ENCODE measurements around the gene CASP8AP2. TPM values are rescaled to one million over a fixed set of nuclear protein-coding genes. Genes with fewer than 3 reads are reported as not detected.

Gene CASP8AP2
- polyA plus RNA-seq, 1 donor (not counting 4 experiments of a cell fraction or from before 2014, with no cell fraction given): 8.5 TPM

DNA sequence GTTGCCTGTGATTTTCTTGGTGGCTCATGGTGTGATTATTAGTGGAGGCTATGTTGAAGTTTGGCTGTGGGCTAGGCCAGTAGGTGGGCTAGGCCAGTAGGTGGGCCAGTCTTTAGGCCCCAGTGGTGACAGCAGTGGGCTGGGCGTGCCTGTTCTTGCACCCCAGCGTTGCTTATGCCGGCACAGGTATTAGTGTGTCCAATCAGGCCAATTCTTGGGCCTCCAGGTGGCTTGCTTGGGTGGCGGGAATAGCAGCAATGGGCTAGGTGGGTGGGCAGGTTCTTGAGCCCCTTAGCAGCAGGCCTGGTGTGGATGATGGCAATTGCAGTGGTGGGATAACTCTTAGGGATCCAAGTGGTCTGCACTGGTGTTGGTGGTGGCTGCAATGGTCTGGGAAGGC lies 87.5 kb downstream of the CASP8AP2 start:
- dilution Hi-C loops (cut with MboI; ENCODE audit: extremely low pct_ligation_motif_present, low sequenced_read_pairs): no loop called here
- no peaks in the 10 kb centered on the region for H3K36me3 ChIP-seq (ENCODE audit: control insufficient read depth in 2 of 2, extremely low read depth in 1 of 2, insufficient read depth in 2 of 2, low read length in 2 of 2)
- TF ChIP-seq CTCF (optimal IDR thresholded peaks at IDR 0.05 in 1 of 3, IDR thresholded peaks at IDR 0.05 in 1 of 3, conservative IDR thresholded peaks at IDR 0.05 in 1 of 3; ENCODE audit: extremely low read depth in 1 of 3, insufficient read depth in 2 of 3, low read length in 3 of 3) (no peak), EZH2 (IDR thresholded peaks at IDR 0.05; ENCODE audit: low read length) (no peak)
- DNase-seq (ENCODE audit: low read depth, low spot score) (no peak), FAIRE-seq (no peak)
- H3K4me3 ChIP-seq (ENCODE audit: control insufficient read depth in 2 of 3, extremely low read depth in 1 of 3, insufficient read depth in 2 of 3, low read depth in 1 of 3, low read length in 3 of 3): no peak overlapping the region
- H3K9me1 ChIP-seq (ENCODE audit: control insufficient read depth, extremely low read depth, insufficient read depth, low read length): no peaks in the 10 kb centered on the region
- no peak overlapping the region for H3K27ac ChIP-seq (ENCODE audit: control insufficient read depth, insufficient read depth, low read length)
- no peak overlapping the region for H2AFZ ChIP-seq (ENCODE audit: control insufficient read depth, low read length)
- H3K4me1 ChIP-seq (ENCODE audit: control insufficient read depth, extremely low read depth, insufficient read depth, low read length): peaks cover 11% of the 10 kb centered on the region
- no peak overlapping the region for H3K9ac ChIP-seq (ENCODE audit: control insufficient read depth, extremely low read depth, insufficient read depth, low read length)
- no peaks in the 10 kb centered on the region for H3K79me2 ChIP-seq (ENCODE audit: control insufficient read depth, insufficient read depth, low read length)
- H3K4me2 ChIP-seq (ENCODE audit: control insufficient read depth, extremely low read depth, insufficient read depth, low read depth, low read length): no peak overlapping the region
- H3K27me3 ChIP-seq (ENCODE audit: control insufficient read depth, extremely low read depth, insufficient read depth, low read length): no peaks in the 10 kb centered on the region
- H4K20me1 ChIP-seq (ENCODE audit: control insufficient read depth, extremely low read depth, insufficient read depth, low read length): no peaks in the 10 kb centered on the region
- H3K9me3 ChIP-seq (ENCODE audit: control insufficient read depth, low read depth, low read length): no peaks in the 10 kb centered on the region

DNA sequence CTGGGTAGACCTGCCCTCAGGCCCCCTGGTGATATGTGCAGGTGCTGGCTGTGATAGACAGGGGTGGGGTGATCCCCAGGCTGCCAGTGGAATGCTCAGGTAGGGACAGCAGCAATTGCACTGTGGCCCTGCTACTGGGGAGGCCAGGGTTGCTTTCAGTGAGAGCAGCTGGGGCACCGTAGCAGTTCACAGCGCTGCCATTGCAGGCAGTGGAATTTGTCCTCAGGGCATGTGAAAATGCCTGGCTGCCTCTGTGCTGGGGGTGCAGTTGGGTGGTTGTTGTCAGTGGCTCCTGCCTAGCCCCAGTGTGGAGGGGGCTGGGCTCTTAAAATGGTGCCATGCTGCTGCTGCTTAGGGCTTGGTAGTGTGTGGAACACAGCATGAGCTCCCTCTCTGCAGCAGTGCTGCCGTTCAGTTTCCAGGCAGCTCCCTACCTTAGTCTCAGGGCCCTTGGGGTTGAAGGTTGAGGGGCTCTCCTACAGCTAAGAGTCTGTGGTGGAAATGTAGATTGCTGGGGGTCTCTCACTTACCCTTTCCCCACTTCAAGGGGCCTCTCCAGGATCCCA lies 88.2 kb downstream of the CASP8AP2 start:
- Histone ChIP-seq H3K4me2 (ENCODE audit: control insufficient read depth, extremely low read depth, insufficient read depth, low read depth, low read length) (no peak overlapping the region), H3K9me1 (ENCODE audit: control insufficient read depth, extremely low read depth, insufficient read depth, low read length) (no peaks in the 10 kb centered on the region), H3K4me1 (ENCODE audit: control insufficient read depth, extremely low read depth, insufficient read depth, low read length) (peaks cover 11% of the 10 kb centered on the region), H3K79me2 (ENCODE audit: control insufficient read depth, insufficient read depth, low read length) (no peaks in the 10 kb centered on the region), H4K20me1 (ENCODE audit: control insufficient read depth, extremely low read depth, insufficient read depth, low read length) (no peaks in the 10 kb centered on the region), H3K9ac (ENCODE audit: control insufficient read depth, extremely low read depth, insufficient read depth, low read length) (no peak overlapping the region), H2AFZ (ENCODE audit: control insufficient read depth, low read length) (no peak overlapping the region), H3K9me3 (ENCODE audit: control insufficient read depth, low read depth, low read length) (no peaks in the 10 kb centered on the region), H3K27ac (ENCODE audit: control insufficient read depth, insufficient read depth, low read length) (no peak overlapping the region), H3K36me3 (ENCODE audit: control insufficient read depth in 2 of 2, extremely low read depth in 1 of 2, insufficient read depth in 2 of 2, low read length in 2 of 2) (no peaks in the 10 kb centered on the region), H3K27me3 (ENCODE audit: control insufficient read depth, extremely low read depth, insufficient read depth, low read length) (no peaks in the 10 kb centered on the region), H3K4me3 (ENCODE audit: control insufficient read depth in 2 of 3, extremely low read depth in 1 of 3, insufficient read depth in 2 of 3, low read depth in 1 of 3, low read length in 3 of 3) (no peak overlapping the region)
- DNase-seq (ENCODE audit: low read depth, low spot score) (no peak), FAIRE-seq (no peak)
- no peak for TF ChIP-seq EZH2 (IDR thresholded peaks at IDR 0.05; ENCODE audit: low read length)
- no peak for TF ChIP-seq CTCF (optimal IDR thresholded peaks at IDR 0.05 in 1 of 3, IDR thresholded peaks at IDR 0.05 in 1 of 3, conservative IDR thresholded peaks at IDR 0.05 in 1 of 3; ENCODE audit: extremely low read depth in 1 of 3, insufficient read depth in 2 of 3, low read length in 3 of 3)
- dilution Hi-C loops (cut with MboI; ENCODE audit: extremely low pct_ligation_motif_present, low sequenced_read_pairs): no loop called here

Small RNA genes lying within 50 kb of the gene (small RNA-seq; reads per million reads assigned to genes)
- gene DNAJC19P6 (ENCODE audit: insufficient read length in 3 of 3, low read depth in 3 of 3, low replicate concordance in 1 of 3) (0 reads per million in 3 experiments), gene RF00019 (ENCODE audit: insufficient read length in 3 of 3, low read depth in 3 of 3, low replicate concordance in 1 of 3) (0 reads per million in 3 experiments)

Other genes starting within 250 kb of the CASP8AP2 start
- gene LYRM2, start 191.1 kb upstream of the CASP8AP2 start, polyA plus RNA-seq: 25.9 to 43.0 TPM (median 34.0 TPM) in 3 replicates
- gene MDN1, start 10.1 kb upstream of the CASP8AP2 start, polyA plus RNA-seq: 6.7 to 16.0 TPM (median 10.1 TPM) in 3 replicates
- gene GJA10, start 64.6 kb downstream of the CASP8AP2 start, polyA plus RNA-seq: not detected in 3 replicates